ENCODE results near the gene SEMA3B.

SEMA3B gene

GRCh38 chr3:50325497-50326181 is 56.7 kb downstream of the SEMA3B start:
- TF ChIP-seq GATA2 (IDR thresholded peaks at IDR 0.05; ENCODE audit: low read depth, low read length), result no peak

DNA sequence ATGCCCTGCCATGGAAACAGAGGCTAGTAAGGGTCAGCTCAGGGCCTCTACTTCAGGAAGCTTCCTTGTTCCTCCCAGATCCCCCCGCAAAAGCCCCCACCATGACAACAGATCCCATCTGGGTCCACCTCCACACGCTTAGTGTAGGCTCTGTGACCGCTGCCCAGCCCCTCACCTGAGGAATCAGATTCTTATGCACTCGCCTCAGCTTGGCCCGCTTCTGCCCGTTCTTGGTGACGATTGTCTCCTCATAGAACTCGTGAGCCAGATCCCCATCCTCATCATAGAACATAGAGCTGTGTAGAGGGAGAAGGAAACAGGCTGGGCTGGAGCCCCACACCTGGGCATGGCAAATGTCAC is 57.2 kb downstream of the SEMA3B start:
- TF ChIP-seq GATA2 (IDR thresholded peaks at IDR 0.05; ENCODE audit: low read depth, low read length) (no peak), GATA3 (IDR thresholded peaks at IDR 0.05; ENCODE audit: low read depth, low read length) (no peak)

DNA sequence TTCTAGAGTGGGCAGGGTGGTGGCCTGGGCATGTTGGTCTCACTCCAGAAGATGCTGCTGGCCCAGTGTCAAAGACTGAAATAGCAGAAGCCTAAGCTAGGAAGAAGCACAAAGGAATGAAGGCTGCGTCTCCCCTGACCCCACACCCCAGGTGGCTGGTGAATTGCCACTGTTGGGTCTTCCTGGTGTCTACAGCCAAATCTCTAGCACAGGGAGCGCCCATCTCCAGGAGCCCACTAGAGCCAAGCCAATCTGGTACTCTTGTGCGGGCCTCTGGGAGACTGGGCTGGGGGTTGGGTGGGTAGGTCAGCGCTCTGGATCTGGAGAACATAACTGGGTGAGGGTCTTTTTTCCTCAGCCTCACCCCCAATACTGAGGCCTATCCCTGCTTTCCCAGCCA is 58.2 kb downstream of the SEMA3B start:
- TF ChIP-seq GATA3 (IDR thresholded peaks at IDR 0.05; ENCODE audit: low read depth, low read length) (no peak), GATA2 (IDR thresholded peaks at IDR 0.05; ENCODE audit: low read depth, low read length) (no peak)

All from SH-SY5Y (cell line).